HG02610 (cell line): ENCODE data around the gene RRBP1.

ENCODE experiments used
- ATAC-seq: cut with Tn5 transposase; IDR thresholded peaks from one replicate; pipeline ENCODE4 v1.9.1; 2021; ENCODE audit warnings: mild to moderate bottlenecking, moderate library complexity; ENCODE audit not compliant: unreplicated experiment

RRBP1 gene

GRCh38 chr20:17576215-17576614 is 105.8 kb downstream of the RRBP1 start:
- no peak for ATAC-seq

- no peak for ATAC-seq
These were observed 108.6 kb downstream of the RRBP1 start for GRCh38 chr20:17573463-17573862.

- ATAC-seq = no peak
These were observed 109.9 kb downstream of the RRBP1 start for GRCh38 chr20:17572034-17572638.

- no peak for ATAC-seq
These were observed 110.9 kb downstream of the RRBP1 start for GRCh38 chr20:17571153-17571527.

GRCh38 chr20:17570347-17571152 is 111.5 kb downstream of the RRBP1 start:
- peak; percentile 36 for ATAC-seq

- ATAC-seq = peak; percentile 94
These were observed 112.3 kb downstream of the RRBP1 start, which contains the start of gene DSTN for GRCh38 chr20:17569616-17570346. Gene DSTN, plus strand, starts transcription at chr20:17570075. Its CDS starts 134 bp downstream, at chr20:17570209.

GRCh38 chr20:17568972-17569521 is 113.0 kb downstream of the RRBP1 start:
- ATAC-seq = no peak

GRCh38 chr20:17568045-17568788 is 113.8 kb downstream of the RRBP1 start:
- no peak for ATAC-seq

- ATAC-seq = no peak
These were observed 115.7 kb downstream of the RRBP1 start for GRCh38 chr20:17566345-17566744.

GRCh38 chr20:17565169-17565845 is 116.7 kb downstream of the RRBP1 start:
- ATAC-seq = no peak
